Measurements from ENCODE around the gene CFI.
"Not testable (repeated sequence)": the region's sequence is repeated elsewhere in the genome, so short reads cannot be mapped to it uniquely, and the experiment has no call there.

CFI gene

GRCh38 chr4:109787807-109788206 is 14.0 kb downstream of the CFI start:
- DNase-seq: no peak

- DNase-seq: no peak
These were observed 15.0 kb downstream of the CFI start for GRCh38 chr4:109786846-109787245.

GRCh38 chr4:109782092-109782491 is 19.7 kb downstream of the CFI start:
- DNase-seq: not testable (repeated sequence)

GRCh38 chr4:109764789-109765402 is 36.9 kb downstream of the CFI start:
- no peak for DNase-seq

GRCh38 chr4:109764376-109764775 is 37.4 kb downstream of the CFI start:
- no peak for DNase-seq

- no peak for DNase-seq
These were observed 41.1 kb downstream of the CFI start for GRCh38 chr4:109760682-109761081.

- no peak for DNase-seq
These were observed 46.1 kb downstream of the CFI start for GRCh38 chr4:109755656-109756055.

GRCh38 chr4:109754093-109754857 is 47.5 kb downstream of the CFI start:
- no peak for DNase-seq

- no peak for DNase-seq
These were observed 49.3 kb downstream of the CFI start for GRCh38 chr4:109752525-109752924.

- DNase-seq: no peak
These were observed 49.9 kb downstream of the CFI start for GRCh38 chr4:109751852-109752251.

- no peak for DNase-seq
These were observed 51.1 kb downstream of the CFI start for GRCh38 chr4:109750652-109751244.

- DNase-seq: no peak
These were observed 52.3 kb downstream of the CFI start for GRCh38 chr4:109749388-109750082.

- no peak for DNase-seq
These were observed 53.7 kb downstream of the CFI start for GRCh38 chr4:109748114-109748513.

- no peak for DNase-seq
These were observed 55.1 kb downstream of the CFI start for GRCh38 chr4:109746728-109747127.

GRCh38 chr4:109745830-109746229 is 56.0 kb downstream of the CFI start:
- no peak for DNase-seq

GRCh38 chr4:109739547-109739946 is 62.3 kb downstream of the CFI start:
- no peak for DNase-seq

- no peak for DNase-seq
These were observed 63.5 kb downstream of the CFI start for GRCh38 chr4:109738104-109738872.

- DNase-seq: no peak
These were observed 66.0 kb downstream of the CFI start for GRCh38 chr4:109735566-109736365.

- no peak for DNase-seq
These were observed 68.1 kb downstream of the CFI start for GRCh38 chr4:109733728-109734127.

GRCh38 chr4:109730619-109731545 is 70.9 kb downstream of the CFI start:
- DNase-seq: peak; percentile 20
